RPMI8226 (cell line): ENCODE data around the gene POU6F2.

ENCODE experiments used
- DNase-seq: peaks from one replicate; pipeline ENCODE4 v3.0.0-alpha.2; 2015

The POU6F2 gene

GRCh38 chr7:39460486-39460885 is 482.8 kb downstream of the POU6F2 start:
- DNase-seq: no peak

- DNase-seq: no peak
These were observed 483.6 kb downstream of the POU6F2 start for GRCh38 chr7:39461263-39461820.

- DNase-seq: no peak
These were observed 485.5 kb downstream of the POU6F2 start for GRCh38 chr7:39463252-39463651.

GRCh38 chr7:39464350-39465054 is 486.8 kb downstream of the POU6F2 start:
- no peak for DNase-seq

- peak; percentile 78 for DNase-seq
These were observed 487.6 kb downstream of the POU6F2 start for GRCh38 chr7:39465055-39465929.

- DNase-seq: no peak
These were observed 490.6 kb downstream of the POU6F2 start for GRCh38 chr7:39468261-39468660.

DNA sequence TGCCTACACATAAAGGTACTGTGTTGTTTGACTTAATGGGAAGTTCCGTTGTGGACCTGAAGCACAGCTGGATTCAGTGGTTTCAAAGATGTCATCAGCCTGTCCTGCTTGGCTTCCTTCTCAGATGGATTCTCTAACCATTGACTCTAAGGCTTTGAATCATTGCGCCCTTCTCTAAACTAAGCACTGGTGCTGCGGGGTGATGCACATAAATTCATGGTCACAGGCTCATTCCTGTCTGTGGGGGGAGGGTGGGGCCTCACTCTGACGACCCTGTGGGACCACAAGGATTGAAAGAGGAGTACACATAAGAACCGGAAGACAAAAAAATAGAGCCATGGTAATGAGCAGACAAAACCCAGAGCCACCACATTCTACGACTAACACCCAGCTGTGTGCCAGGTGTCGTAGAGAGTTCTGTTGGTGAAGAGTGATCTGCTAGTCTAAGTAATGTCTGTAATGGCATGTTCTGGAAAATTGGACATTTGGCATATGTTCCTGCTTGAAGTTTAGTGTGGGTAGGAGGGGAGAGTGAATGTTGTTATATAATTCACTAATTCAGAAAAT is 491.2 kb downstream of the POU6F2 start:
- DNase-seq: peak; percentile 11

- no peak for DNase-seq
These were observed 503.2 kb downstream of the POU6F2 start for GRCh38 chr7:39480901-39481300.

DNA sequence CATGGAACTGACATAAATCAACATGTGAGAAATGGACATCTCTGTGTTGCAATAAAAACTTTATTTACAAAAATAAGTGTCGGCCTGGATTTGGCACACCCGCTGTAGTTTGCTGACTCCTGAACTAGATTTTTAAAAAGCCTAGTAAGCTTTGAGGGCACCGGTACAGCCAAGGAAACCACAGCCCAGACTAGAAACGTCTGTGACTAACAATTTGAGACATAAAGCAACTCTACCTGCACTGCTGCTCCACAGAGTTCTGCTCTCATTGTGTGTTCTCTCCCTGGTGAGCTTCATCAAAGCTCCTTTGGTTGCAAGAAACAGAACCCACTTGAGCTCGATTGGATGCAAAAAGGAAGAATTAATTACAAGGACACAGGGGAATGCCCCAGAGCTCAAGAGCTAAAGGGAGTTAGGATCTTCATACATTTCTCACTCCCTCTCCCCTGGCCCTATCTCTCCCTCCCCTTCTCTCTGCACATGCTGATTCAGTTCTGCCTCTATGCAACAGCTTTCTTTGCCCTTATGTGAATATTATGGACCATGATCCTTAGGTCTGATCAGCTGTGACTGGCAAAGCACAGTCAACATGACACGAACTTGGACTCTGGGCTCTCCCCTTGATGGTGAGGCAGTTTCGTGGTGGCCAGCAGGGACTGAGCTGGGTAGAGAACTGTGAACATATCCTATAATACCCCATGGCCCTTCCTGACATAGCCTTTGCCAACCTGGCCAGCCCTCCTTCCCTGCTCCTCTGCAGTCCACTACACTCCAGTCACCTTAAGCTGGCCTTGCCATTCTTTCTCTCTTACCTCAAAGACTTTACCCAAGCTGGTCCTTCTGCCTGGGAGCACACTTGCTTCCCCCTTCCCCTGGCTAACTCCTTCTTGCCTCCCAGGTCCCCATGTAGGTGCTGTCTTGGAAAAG is 511.0 kb downstream of the POU6F2 start:
- DNase-seq: peak; percentile 63

- no peak for DNase-seq
These were observed 512.6 kb downstream of the POU6F2 start for GRCh38 chr7:39490296-39490695.

- no peak for DNase-seq
These were observed 516.2 kb downstream of the POU6F2 start for GRCh38 chr7:39493934-39494333.

DNA sequence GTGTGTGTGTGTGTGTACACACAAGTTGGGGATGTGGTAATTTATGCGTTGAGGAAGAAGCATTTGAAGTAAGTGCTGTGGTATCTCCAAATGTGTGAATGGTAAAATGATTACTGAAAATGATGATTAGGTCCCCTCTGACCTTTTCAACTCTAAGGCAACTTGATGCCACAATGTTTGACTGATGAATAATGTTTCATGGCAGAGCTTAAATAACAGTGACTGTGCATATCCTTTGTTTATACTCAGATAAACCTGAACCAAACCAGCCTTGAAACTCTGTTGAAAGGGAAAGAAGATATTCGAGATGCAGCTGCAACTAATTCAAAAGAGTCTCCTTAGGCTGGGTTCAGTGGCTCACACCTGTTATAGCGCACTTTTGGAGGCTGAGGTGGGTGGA is 523.6 kb downstream of the POU6F2 start:
- DNase-seq: peak; percentile 12

GRCh38 chr7:39504963-39505362 is 527.3 kb downstream of the POU6F2 start:
- DNase-seq: peak; percentile 86

GRCh38 chr7:39507866-39508551 is 530.3 kb downstream of the POU6F2 start:
- DNase-seq: peak; percentile 87

DNA sequence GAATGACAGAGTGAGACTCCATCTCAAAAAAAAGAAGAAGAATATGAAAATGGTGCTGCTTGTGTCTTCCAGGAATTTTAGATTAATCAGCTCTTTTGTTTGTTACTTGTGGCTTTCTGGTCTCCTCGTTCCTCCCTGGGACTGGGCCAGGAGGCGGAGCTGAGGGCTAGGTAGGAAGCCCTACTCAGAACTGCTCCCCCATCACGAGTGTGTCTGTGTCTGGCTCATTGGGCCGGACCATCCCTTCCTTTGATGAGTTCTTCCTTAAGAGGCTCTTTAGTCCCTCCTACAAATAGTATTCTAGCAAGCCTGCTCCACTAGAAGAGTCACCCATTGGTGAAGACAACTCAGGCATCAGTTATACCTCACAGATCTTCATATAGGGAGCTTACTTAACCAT is 531.7 kb downstream of the POU6F2 start:
- peak; percentile 93 for DNase-seq

DNA sequence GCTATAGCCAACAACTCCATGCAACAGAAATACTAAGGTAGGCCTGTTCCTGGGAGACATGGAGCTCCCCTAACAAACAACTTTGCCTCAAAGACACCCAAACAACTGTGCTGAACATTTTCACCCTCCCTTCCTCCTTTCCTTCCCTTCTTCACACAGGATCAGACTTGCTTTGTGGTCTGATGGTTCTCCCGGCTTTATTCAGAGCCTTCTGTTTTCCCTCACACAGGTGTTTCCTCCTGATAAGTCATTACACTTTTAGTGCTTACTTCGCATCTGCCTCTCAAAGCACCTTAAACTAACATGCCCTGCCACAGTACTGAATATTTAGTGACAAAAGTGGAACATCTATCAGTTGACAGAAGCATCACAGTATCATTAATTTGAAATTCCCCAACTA is 532.2 kb downstream of the POU6F2 start:
- DNase-seq: peak; percentile 78

DNA sequence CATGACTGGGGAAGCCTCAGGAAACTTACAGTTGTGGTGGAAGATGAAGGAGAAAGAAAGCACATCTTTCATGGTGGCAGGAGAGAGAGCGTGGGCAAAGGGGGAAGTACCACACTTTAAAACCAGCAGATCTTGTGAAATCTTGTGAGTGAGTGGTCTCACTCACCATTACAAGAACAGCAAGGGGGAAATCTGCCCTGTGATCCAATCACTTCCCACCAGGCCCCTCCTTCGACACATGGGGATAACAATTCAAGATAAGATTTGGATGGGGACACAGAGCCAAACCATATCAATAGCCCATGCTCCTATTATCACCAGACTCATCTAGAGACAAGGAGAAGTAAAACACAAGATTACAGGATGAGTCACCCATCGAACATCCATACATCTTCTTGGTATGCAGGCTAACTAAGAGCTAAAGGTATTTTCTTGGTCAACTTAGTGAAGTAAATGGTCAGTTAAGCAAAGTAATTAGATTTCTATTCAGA is 533.2 kb downstream of the POU6F2 start:
- DNase-seq: no peak

DNA sequence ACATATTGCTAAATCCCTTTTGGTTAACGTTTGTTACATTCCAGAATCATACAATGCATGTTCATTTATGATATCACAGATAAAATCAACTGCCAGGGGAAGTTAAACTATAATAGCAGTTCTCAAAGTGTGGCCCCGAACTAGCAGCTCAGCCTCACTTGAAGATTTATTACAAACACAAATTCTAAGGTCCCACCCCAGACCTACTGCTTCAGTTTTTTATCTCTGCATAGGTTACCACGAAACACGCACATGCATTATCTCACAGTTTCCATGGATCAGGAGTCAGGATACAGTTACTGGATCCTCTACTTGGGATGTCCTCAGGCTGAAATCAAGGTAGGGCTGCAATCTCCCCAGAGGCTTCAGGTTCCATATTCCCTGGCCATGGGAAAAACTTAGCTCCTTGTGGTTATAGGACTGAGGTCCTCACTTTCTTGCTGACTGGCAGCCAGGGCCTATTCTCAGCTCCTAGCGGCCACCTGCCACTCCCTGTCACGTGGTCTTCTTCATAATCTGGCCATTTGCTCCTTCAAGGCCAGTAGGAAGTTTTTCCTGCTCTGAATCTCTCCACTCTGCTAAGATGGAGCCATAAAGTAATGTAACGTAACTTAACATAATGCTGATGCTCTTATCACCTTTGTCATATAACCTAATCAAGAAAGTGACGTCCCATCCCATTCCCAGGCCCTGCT is 538.0 kb downstream of the POU6F2 start:
- no peak for DNase-seq

DNA sequence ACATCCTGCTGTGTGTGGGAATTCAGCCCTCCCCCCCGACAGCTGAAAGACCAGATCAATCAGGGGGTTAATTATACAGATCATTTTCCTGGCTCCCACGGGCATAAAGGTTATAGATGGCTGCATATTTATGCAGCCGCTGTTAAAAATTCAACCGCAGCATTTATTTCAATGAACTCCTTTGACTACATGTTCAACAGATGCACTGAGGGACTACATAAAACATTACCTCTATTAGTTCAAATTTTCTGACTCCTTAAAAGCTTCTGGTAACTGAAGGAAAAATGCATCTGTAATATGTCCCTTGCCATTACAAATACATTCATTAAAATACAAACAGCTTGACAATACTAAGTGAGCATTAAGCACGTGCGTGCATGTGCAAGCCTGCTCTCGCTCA is 538.8 kb downstream of the POU6F2 start:
- DNase-seq: no peak

GRCh38 chr7:39517240-39517639 is 539.5 kb downstream of the POU6F2 start:
- no peak for DNase-seq
